Measurements from ENCODE around the gene LIF. TPM values are rescaled to one million over a fixed set of nuclear protein-coding genes. Genes with fewer than 3 reads are reported as not detected.

The LIF gene
- total RNA-seq, 2 donors from 2014 or later: 9.5 to 12.5 TPM

- intact Hi-C loops (cut with DNase I): loop anchor here (10.0 kb wide), 1 partner anchor 218 kb away; no protein-coding TSS in a partner anchor
- DNase-seq: peak; percentile 53
- peak within 1 kb of the TSS; percentile 58 to 62 for H3K9ac ChIP-seq (ENCODE audit: low read depth in 2 of 2, low read length in 2 of 2)
- no peaks in the 10 kb centered on the region for H3K4me1 ChIP-seq
- peak within 1 kb of the TSS; percentile 32 for H3K4me3 ChIP-seq
- H3K9me3 ChIP-seq: no peaks in the 10 kb centered on the region
- H3K27me3 ChIP-seq: no peaks in the 10 kb centered on the region
- H3K27ac ChIP-seq: peak within 1 kb of the TSS; percentile 71
- no peak for TF ChIP-seq CTCF (IDR thresholded peaks at IDR 0.05)
- no peaks in the 10 kb centered on the region for H3K36me3 ChIP-seq
Observed at GRCh38 chr22:30266445-30267381, 20.2 kb upstream of the LIF start, which contains the start of gene OSM. TSS of gene OSM (minus strand) at chr22:30266851. CDS start at chr22:30266799, 52 bp downstream.

GRCh38 chr22:30265823-30266444 is 19.4 kb upstream of the LIF start:
- H3K4me1 ChIP-seq: no peaks in the 10 kb centered on the region
- no peak for TF ChIP-seq CTCF (IDR thresholded peaks at IDR 0.05)
- peak overlapping the region; percentile 58 to 62 for H3K9ac ChIP-seq (ENCODE audit: low read depth in 2 of 2, low read length in 2 of 2)

GRCh38 chr22:30265131-30265720 is 18.7 kb upstream of the LIF start:
- Histone ChIP-seq H3K4me1 (no peaks in the 10 kb centered on the region), H3K27ac (peak overlapping the region; percentile 71), H3K9ac (ENCODE audit: low read depth in 2 of 2, low read length in 2 of 2) (peak overlapping the region; percentile 8 to 62), H3K4me3 (no peak overlapping the region), H3K9me3 (no peaks in the 10 kb centered on the region), H3K27me3 (no peaks in the 10 kb centered on the region), H3K36me3 (no peaks in the 10 kb centered on the region)
- TF ChIP-seq CTCF (IDR thresholded peaks at IDR 0.05): no peak
- intact Hi-C loops (cut with DNase I): loop anchor here (10.0 kb wide), 1 partner anchor 220 kb away; no protein-coding TSS in a partner anchor
- no peak for DNase-seq

More at GRCh38 chr22:30265823-30266444, 19.4 kb upstream of the LIF start:
- no peaks in the 10 kb centered on the region for H3K9me3 ChIP-seq
- no peaks in the 10 kb centered on the region for H3K36me3 ChIP-seq
- H3K27ac ChIP-seq: peak overlapping the region; percentile 71
- no peaks in the 10 kb centered on the region for H3K27me3 ChIP-seq
- peak overlapping the region; percentile 32 for H3K4me3 ChIP-seq
- DNase-seq: peak; percentile 52
- intact Hi-C loops (cut with DNase I): loop anchor here (10.0 kb wide), 1 partner anchor 219 kb away; no protein-coding TSS in a partner anchor

GRCh38 chr22:30263883-30264282 is 17.3 kb upstream of the LIF start:
- H3K4me1 ChIP-seq: no peaks in the 10 kb centered on the region
- intact Hi-C loops (cut with DNase I): loop anchor here (2.0 to 10.0 kb wide), 3 partner anchors 23 to 221 kb away; partner anchors contain the start of gene RNF215
- TF ChIP-seq CTCF (IDR thresholded peaks at IDR 0.05): no peak
- no peak for DNase-seq
- no peak overlapping the region for H3K27ac ChIP-seq
- H3K9me3 ChIP-seq: no peaks in the 10 kb centered on the region
- no peak overlapping the region for H3K4me3 ChIP-seq
- H3K36me3 ChIP-seq: no peaks in the 10 kb centered on the region
- H3K9ac ChIP-seq (ENCODE audit: low read depth in 2 of 2, low read length in 2 of 2): no peak overlapping the region
- H3K27me3 ChIP-seq: no peaks in the 10 kb centered on the region
